ENCODE measurements around the gene SLC5A1. TPM values are rescaled to one million over a fixed set of nuclear protein-coding genes. Genes with fewer than 3 reads are reported as not detected.

SLC5A1 gene
- total RNA-seq, 1 experiment from 2014 or later, result not detected

GRCh38 chr22:32044913-32045312 is 1.9 kb downstream of the SLC5A1 start:
- TF ChIP-seq MXD4 (CRISPR knock-in tag; IDR thresholded peaks at IDR 0.05; ENCODE audit: borderline replicate concordance) (no peak), SMAD3 (CRISPR knock-in tag; IDR thresholded peaks at IDR 0.05; ENCODE audit: borderline replicate concordance) (no peak), ESRRA (CRISPR knock-in tag; IDR thresholded peaks at IDR 0.05; ENCODE audit: borderline replicate concordance) (no peak), NR1H2 (CRISPR knock-in tag; IDR thresholded peaks at IDR 0.05) (no peak)
- TF ChIP-seq, protein P1, sequence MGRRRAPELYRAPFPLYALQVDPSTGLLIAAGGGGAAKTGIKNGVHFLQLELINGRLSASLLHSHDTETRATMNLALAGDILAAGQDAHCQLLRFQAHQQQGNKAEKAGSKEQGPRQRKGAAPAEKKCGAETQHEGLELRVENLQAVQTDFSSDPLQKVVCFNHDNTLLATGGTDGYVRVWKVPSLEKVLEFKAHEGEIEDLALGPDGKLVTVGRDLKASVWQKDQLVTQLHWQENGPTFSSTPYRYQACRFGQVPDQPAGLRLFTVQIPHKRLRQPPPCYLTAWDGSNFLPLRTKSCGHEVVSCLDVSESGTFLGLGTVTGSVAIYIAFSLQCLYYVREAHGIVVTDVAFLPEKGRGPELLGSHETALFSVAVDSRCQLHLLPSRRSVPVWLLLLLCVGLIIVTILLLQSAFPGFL (CRISPR knock-in tag; IDR thresholded peaks at IDR 0.05; ENCODE audit: borderline replicate concordance), result no peak

DNA sequence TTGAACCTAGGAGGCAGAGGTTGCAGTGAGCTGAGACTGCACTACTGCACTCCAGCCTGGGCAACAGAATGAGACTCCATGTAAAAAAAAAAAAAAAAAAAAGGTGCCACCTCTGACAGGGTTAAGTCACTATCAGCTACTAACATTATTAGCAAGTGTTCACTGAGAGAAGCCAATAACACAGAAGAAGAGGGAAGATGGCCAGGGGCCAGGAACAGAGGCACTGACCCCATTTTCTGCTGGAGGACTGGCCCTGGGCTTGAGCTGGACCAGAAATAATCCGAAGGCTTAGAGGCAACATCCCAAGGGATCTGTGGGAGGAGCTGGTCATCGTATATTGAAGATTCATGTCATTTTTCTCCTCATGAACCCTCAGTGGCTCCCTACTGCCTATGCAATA is 5.0 kb downstream of the SLC5A1 start:
- CTCF ChIA-PET, result interaction anchor here (1.8 to 2.0 kb wide), 2 partner anchors 71 to 78 kb away, joined by 11 to 12 read pairs; no protein-coding TSS in a partner anchor
- Mint-ChIP-seq H3K27me3 (ENCODE audit: low read depth) (peaks cover 14% of the 10 kb centered on the region), H3K9me3 (no peaks in the 10 kb centered on the region)
- TF ChIP-seq ETV6 (CRISPR knock-in tag; IDR thresholded peaks at IDR 0.05) (no peak), SOX15 (CRISPR knock-in tag; IDR thresholded peaks at IDR 0.05) (no peak), USF2 (CRISPR knock-in tag; IDR thresholded peaks at IDR 0.05) (no peak), MYBL2 (CRISPR knock-in tag; IDR thresholded peaks at IDR 0.05) (no peak), ZNF671 (CRISPR knock-in tag; IDR thresholded peaks at IDR 0.05) (no peak), HMGXB4 (CRISPR knock-in tag; IDR thresholded peaks at IDR 0.05) (no peak), ZNF281 (CRISPR knock-in tag; IDR thresholded peaks at IDR 0.05) (no peak), TEAD1 (CRISPR knock-in tag; IDR thresholded peaks at IDR 0.05) (no peak), NR3C1 (CRISPR knock-in tag; conservative IDR thresholded peaks at IDR 0.05; ENCODE audit: low read depth) (no peak), CREB1 (CRISPR knock-in tag; IDR thresholded peaks at IDR 0.05) (no peak), ZNF121 (CRISPR knock-in tag; IDR thresholded peaks at IDR 0.05) (no peak), NR1H2 (CRISPR knock-in tag; IDR thresholded peaks at IDR 0.05) (no peak)
- TF ChIP-seq, protein P2, sequence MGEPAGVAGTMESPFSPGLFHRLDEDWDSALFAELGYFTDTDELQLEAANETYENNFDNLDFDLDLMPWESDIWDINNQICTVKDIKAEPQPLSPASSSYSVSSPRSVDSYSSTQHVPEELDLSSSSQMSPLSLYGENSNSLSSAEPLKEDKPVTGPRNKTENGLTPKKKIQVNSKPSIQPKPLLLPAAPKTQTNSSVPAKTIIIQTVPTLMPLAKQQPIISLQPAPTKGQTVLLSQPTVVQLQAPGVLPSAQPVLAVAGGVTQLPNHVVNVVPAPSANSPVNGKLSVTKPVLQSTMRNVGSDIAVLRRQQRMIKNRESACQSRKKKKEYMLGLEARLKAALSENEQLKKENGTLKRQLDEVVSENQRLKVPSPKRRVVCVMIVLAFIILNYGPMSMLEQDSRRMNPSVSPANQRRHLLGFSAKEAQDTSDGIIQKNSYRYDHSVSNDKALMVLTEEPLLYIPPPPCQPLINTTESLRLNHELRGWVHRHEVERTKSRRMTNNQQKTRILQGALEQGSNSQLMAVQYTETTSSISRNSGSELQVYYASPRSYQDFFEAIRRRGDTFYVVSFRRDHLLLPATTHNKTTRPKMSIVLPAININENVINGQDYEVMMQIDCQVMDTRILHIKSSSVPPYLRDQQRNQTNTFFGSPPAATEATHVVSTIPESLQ (CRISPR knock-in tag; IDR thresholded peaks at IDR 0.05), result no peak
- TF ChIP-seq, protein P3, sequence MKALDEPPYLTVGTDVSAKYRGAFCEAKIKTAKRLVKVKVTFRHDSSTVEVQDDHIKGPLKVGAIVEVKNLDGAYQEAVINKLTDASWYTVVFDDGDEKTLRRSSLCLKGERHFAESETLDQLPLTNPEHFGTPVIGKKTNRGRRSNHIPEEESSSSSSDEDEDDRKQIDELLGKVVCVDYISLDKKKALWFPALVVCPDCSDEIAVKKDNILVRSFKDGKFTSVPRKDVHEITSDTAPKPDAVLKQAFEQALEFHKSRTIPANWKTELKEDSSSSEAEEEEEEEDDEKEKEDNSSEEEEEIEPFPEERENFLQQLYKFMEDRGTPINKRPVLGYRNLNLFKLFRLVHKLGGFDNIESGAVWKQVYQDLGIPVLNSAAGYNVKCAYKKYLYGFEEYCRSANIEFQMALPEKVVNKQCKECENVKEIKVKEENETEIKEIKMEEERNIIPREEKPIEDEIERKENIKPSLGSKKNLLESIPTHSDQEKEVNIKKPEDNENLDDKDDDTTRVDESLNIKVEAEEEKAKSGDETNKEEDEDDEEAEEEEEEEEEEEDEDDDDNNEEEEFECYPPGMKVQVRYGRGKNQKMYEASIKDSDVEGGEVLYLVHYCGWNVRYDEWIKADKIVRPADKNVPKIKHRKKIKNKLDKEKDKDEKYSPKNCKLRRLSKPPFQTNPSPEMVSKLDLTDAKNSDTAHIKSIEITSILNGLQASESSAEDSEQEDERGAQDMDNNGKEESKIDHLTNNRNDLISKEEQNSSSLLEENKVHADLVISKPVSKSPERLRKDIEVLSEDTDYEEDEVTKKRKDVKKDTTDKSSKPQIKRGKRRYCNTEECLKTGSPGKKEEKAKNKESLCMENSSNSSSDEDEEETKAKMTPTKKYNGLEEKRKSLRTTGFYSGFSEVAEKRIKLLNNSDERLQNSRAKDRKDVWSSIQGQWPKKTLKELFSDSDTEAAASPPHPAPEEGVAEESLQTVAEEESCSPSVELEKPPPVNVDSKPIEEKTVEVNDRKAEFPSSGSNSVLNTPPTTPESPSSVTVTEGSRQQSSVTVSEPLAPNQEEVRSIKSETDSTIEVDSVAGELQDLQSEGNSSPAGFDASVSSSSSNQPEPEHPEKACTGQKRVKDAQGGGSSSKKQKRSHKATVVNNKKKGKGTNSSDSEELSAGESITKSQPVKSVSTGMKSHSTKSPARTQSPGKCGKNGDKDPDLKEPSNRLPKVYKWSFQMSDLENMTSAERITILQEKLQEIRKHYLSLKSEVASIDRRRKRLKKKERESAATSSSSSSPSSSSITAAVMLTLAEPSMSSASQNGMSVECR (CRISPR knock-in tag; IDR thresholded peaks at IDR 0.05; ENCODE audit: borderline replicate concordance), result no peak
- TF ChIP-seq, protein P1 (CRISPR knock-in tag; IDR thresholded peaks at IDR 0.05; ENCODE audit: borderline replicate concordance), result no peak
- TF ChIP-seq, protein P4, sequence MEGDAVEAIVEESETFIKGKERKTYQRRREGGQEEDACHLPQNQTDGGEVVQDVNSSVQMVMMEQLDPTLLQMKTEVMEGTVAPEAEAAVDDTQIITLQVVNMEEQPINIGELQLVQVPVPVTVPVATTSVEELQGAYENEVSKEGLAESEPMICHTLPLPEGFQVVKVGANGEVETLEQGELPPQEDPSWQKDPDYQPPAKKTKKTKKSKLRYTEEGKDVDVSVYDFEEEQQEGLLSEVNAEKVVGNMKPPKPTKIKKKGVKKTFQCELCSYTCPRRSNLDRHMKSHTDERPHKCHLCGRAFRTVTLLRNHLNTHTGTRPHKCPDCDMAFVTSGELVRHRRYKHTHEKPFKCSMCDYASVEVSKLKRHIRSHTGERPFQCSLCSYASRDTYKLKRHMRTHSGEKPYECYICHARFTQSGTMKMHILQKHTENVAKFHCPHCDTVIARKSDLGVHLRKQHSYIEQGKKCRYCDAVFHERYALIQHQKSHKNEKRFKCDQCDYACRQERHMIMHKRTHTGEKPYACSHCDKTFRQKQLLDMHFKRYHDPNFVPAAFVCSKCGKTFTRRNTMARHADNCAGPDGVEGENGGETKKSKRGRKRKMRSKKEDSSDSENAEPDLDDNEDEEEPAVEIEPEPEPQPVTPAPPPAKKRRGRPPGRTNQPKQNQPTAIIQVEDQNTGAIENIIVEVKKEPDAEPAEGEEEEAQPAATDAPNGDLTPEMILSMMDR (IDR thresholded peaks at IDR 0.05), result no peak

More at GRCh38 chr22:32044913-32045312, 1.9 kb downstream of the SLC5A1 start:
- ChIA-PET POLR2A (no interaction called here), CTCF (no interaction called here)
- no peaks in the 10 kb centered on the region for H3K4me1 Mint-ChIP-seq
- ATAC-seq (no peak), DNase-seq (ENCODE audit: low spot score) (no peak)
- no peak overlapping the region for H3K27ac Mint-ChIP-seq
- no peaks in the 10 kb centered on the region for H3K36me3 Mint-ChIP-seq
- no peak overlapping the region for H3K4me3 Mint-ChIP-seq
- H3K27me3 Mint-ChIP-seq (ENCODE audit: low read depth), result peaks cover 16% of the 10 kb centered on the region
- no peaks in the 10 kb centered on the region for H3K9me3 Mint-ChIP-seq

More for the DNA sequence above, 5.0 kb downstream of the SLC5A1 start:
- Mint-ChIP-seq H3K4me1 (peaks cover 20% of the 10 kb centered on the region), H3K4me3 (no peak overlapping the region), H3K36me3 (no peaks in the 10 kb centered on the region), H3K27ac (no peak overlapping the region)
- DNase-seq (ENCODE audit: low spot score) (no peak), ATAC-seq (no peak)
- POLR2A ChIA-PET, result no interaction called here

Data from WTC11 (cell line).